ENCODE results near the gene RFNG.

Gene RFNG

DNA sequence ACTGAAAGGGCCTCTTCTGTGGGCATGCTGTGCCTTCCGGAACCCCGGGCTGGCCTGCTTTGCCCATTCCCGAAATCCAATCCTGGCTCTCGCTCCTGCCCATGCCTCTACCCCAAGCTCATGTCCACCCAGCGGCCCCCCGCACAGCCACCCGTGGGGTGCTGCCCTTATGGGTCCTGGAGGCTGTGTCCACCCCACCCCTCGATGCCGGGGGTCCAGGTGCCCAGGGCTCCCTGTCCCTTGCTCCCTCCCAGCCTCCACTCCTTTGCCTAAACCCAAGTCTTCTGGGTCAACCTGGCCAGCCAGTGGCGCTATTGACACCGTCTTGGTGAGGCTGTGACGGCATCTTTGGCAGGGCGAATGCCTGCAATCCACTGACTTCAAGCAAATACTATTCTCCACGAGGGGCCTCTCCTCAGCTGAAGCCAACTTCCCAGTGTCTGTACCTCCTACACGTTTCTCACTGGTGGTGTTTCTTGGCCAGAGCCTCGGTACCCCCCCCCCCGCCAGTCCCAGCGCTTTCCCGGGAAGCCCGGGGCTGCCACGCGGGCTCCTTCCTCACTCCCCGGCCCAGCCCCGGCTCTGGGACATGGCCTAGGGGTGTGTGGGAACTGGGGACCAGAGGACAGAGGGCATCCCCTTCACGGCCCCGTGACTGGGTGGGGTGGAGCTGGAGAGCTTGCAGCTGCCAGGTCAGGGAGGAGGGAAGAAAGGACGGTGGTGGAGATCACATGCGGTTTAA is 26.2 kb upstream of the RFNG start:
- no peak overlapping the region for H3K27ac ChIP-seq
- TF ChIP-seq CTCF (conservative IDR thresholded peaks at IDR 0.05), result no peak

DNA sequence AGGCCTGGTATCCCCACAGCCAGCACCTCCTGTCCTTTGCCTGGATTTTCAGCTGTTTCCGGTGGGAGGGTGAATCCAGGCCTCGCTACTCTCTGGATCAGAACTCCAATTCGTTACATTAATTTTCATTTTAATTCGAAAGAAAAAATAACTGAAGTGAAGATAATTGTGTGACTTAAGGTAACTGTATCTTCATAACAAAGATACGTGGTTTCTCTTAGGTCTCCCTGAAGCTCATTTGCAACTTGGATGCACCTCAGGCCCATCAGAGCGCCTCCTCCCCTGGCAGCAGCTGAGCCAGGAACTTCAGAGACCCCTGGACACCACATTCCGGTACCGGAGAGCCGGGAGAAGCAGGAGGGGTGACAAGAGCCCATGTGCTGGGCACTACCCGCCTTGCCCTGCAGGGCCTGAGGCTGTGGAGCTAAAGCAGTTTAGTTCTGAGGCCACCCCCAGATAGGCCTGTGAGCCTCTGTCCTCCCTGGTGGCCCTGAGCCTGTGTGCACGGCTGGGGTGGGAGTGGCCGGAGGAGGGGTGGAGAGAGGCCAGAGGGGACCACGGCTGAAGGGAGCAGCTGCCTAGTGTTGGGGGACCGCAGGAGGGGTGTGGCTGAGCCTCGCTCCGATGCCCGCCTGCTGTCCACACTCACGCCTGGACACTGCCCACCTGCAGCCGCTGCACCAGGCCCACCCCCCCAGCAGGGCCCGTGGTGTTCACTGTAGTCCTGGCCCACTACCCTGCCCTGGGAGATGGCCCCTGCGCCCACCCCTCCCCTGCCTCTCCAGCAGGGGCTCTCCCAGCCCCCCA is 25.4 kb upstream of the RFNG start:
- H3K27ac ChIP-seq, result no peak overlapping the region
- no peak for TF ChIP-seq CTCF (conservative IDR thresholded peaks at IDR 0.05)

DNA sequence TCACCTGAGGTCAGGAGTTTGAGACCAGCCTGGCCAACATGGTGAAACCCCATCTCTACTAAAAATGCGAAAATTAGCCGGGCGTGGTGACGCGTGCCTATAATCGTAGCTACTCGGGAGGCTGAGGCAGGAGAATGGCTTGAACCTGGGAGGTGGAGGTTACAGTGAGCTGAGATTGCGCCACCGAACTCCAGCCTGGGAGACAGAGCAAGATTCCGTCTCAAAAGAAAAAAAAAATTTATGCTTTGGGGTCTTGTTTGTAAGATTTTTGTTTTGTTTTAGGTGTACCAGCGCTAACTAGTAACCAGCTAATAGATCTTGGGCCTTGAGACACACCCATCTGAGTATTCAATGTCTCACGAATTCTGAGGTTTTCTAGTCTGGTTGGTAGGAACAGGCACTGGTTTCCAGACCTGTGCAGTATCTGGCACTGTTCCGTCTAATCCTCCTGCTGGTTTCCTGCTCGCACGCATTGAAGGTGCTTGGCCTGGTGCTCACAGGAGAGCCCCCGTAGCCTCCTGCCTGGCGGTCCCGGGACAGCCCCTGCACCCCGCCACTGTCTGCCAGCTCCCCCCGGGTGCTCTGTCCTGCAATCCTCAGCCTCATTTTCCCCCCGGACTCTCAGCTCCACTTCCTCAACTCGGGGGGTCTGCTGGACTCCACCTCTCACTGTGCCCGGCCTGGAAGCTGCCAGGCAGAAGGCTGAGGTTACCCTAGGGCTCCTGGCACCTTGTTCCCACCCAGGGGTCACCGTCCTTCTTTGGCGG is 24.6 kb upstream of the RFNG start:
- TF ChIP-seq CTCF (conservative IDR thresholded peaks at IDR 0.05), result no peak
- H3K27ac ChIP-seq, result no peak overlapping the region

DNA sequence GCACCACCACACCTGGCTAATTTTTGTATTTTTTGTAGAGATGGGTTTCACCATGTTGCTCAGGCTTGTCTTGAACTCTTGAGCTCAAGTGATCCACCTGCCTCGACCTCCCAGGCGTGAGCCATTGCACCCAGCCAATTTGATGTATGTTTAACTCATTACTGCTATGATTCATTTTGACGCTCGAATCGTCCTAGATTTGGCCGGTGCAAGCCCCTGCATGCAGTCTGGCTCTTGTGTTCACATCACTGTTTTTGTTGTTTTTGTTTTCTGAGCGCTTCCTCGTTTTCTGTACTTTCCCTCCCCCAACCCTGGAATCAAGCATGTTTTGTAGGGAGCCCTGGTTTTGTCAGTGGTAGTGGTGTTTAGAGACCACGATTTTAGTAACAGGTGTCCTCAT is 21.8 kb upstream of the RFNG start:
- no peak overlapping the region for H3K27ac ChIP-seq
- TF ChIP-seq CTCF (conservative IDR thresholded peaks at IDR 0.05), result no peak

GRCh38 chr17:82072827-82073226 is 21.2 kb upstream of the RFNG start:
- TF ChIP-seq CTCF (conservative IDR thresholded peaks at IDR 0.05), result no peak
- no peak overlapping the region for H3K27ac ChIP-seq

DNA sequence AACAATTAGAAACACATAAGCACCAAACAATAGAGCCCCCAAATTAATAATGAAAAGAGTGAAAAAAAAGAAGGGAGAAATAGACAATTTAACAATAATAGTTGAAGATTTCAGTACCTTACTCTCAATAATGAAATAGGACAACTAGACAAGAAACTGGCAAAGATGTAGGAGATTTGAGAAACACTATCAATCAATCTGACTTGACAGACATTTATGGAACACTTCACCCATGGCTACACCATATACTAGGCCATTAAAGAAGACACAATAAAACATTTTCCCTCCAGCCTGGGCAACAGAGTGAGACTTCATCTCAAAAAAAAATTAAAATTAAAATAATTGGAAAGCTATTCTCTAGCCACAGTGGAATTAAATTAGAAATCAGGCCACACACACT is 19.0 kb upstream of the RFNG start:
- no peak overlapping the region for H3K27ac ChIP-seq
- no peak for TF ChIP-seq CTCF (conservative IDR thresholded peaks at IDR 0.05)
